Kidney (tissue), 14 donors: ENCODE measurements around the gene FSD1L. TPM values are rescaled to one million over a fixed set of nuclear protein-coding genes. Genes with fewer than 3 reads are reported as not detected.

Experiments
- DNase-seq, 5 donors: peaks; one replicate each; pipeline ENCODE4 v3.0.0-alpha.2; 2013 to 2020
- FAIRE-seq: peaks from 2 replicates; lab custom pipeline; 2012; peaks lifted over from hg19 to GRCh38; lab: Jason Lieb, UNC
- H3K27ac ChIP-seq, 2 donors: one replicate each; pipeline ENCODE4 v1.7.0; 2013; ENCODE audit warnings: low read depth in 2 of 2, low read length in 2 of 2, inconsistent platforms in 1 of 2
- H3K27me3 ChIP-seq: one replicate; pipeline ENCODE4 v1.7.1; 2013; ENCODE audit warnings: low read length, inconsistent platforms; ENCODE audit not compliant: control insufficient read depth, insufficient read depth
- H3K36me3 ChIP-seq, 3 donors: one replicate each; pipeline versions ENCODE4 v1.7.0 to v1.7.1; 2013; ENCODE audit warnings: low read length in 3 of 3, control low read depth in 1 of 3, inconsistent platforms in 1 of 3; ENCODE audit not compliant: insufficient read depth in 3 of 3, control insufficient read depth in 2 of 3
- H3K4me1 ChIP-seq, 3 donors: one replicate each; pipeline versions ENCODE4 v1.7.0 to v1.7.1; 2013; ENCODE audit warnings: low read length in 3 of 3, inconsistent platforms in 1 of 3, low read depth in 1 of 3; ENCODE audit not compliant: control insufficient read depth in 2 of 3, insufficient read depth in 2 of 3
- H3K4me3 ChIP-seq, 3 donors: one replicate each; pipeline versions ENCODE4 v1.7.0 to v1.8.1; 2013; ENCODE audit warnings: low read length in 3 of 3, control low read depth in 1 of 3, inconsistent platforms in 1 of 3
- H3K9ac ChIP-seq, 3 donors: one replicate each; pipeline versions ENCODE4 v1.7.0 to v1.7.1; 2013; ENCODE audit warnings: low read length in 3 of 3, control low read depth in 1 of 3, inconsistent platforms in 1 of 3
- H3K9me3 ChIP-seq, 3 donors: one replicate each; pipeline versions ENCODE4 v1.7.0 to v1.7.1; 2013; ENCODE audit warnings: low read length in 3 of 3, control low read depth in 1 of 3, inconsistent platforms in 1 of 3; ENCODE audit not compliant: control insufficient read depth in 2 of 3, insufficient read depth in 1 of 3
- CTCF ChIP-seq: IDR thresholded peaks from 3 replicates; pipeline ENCODE4 v1.5.1; 2012; ENCODE audit warnings: mild to moderate bottlenecking, moderate library complexity, borderline replicate concordance; ENCODE audit not compliant: insufficient read depth; ENCODE audit errors: extremely low read depth
- intact Hi-C: fragments of 100-400 bp; cut with DNase I; formaldehyde crosslinking; loops from one replicate; pipeline ENCODE4 v1.11.1; 2022
- polyA plus RNA-seq: library from polyadenylated mRNA; stranded (reverse); fragments of 350-450 nt; fragmentation: Illumina TruSeq; extraction: RNeasy Lipid Tissue Mini Kit (QIAGEN cat#74804); gene quantifications from one replicate; pipeline ENCODE4 v1.2.3, GENCODE V29; 2014; ENCODE audit warnings: low read depth, low replicate concordance; ENCODE audit not compliant: insufficient read depth
- total RNA-seq: library from RNA; stranded (reverse); fragmentation: NEBNext Ultra II Directional; extraction: Animal tissue kit (Norgen Biotek cat#: 25700); gene quantifications from one replicate; pipeline ENCODE4 v1.2.1, GENCODE V29; 2021
- donor health status: control.
- donor health status: control.
- donor health status: control.
- donor health status: control.
- donor health status: control.
- donor health status: DM: yes; HTN: yes; CAD: no.
- donor health status: Normal renal cell carcinoma (clear cell type).

Gene FSD1L
- total and polyA plus RNA-seq, 2 donors from 2014 or later: 1.4 to 13.2 TPM

GRCh38 chr9:105436783-105437182 lies 11.1 kb upstream of the FSD1L start:
- Histone ChIP-seq H3K9me3 (no peaks in the 10 kb centered on the region), H3K9ac (no peak overlapping the region), H3K4me1 (peaks cover 0 to 3% (median 0%) of the 10 kb centered on the region in 3 donors), H3K27me3 (no peaks in the 10 kb centered on the region), H3K36me3 (no peaks in the 10 kb centered on the region), H3K4me3 (no peak overlapping the region), H3K27ac (no peak overlapping the region)
- FAIRE-seq (no peak), DNase-seq (no peak)
- intact Hi-C loops: no loop called here
- TF ChIP-seq CTCF: no peak

- DNase-seq: no peak
- H3K4me1 ChIP-seq: no peaks in the 10 kb centered on the region
- FAIRE-seq: no peak
- no peaks in the 10 kb centered on the region for H3K36me3 ChIP-seq
- H3K9ac ChIP-seq: no peak overlapping the region
- no peaks in the 10 kb centered on the region for H3K9me3 ChIP-seq
- intact Hi-C loops: no loop called here
- no peak overlapping the region for H3K4me3 ChIP-seq
- no peak for TF ChIP-seq CTCF
- no peaks in the 10 kb centered on the region for H3K27me3 ChIP-seq
- H3K27ac ChIP-seq: no peak overlapping the region
Observed at GRCh38 chr9:105437704-105438103, 10.1 kb upstream of the FSD1L start.

- no peak for FAIRE-seq
Observed at GRCh38 chr9:105438141-105438806, 9.6 kb upstream of the FSD1L start.

More at GRCh38 chr9:105438141-105438806, 9.6 kb upstream of the FSD1L start:
- Histone ChIP-seq H3K4me3 (peak overlapping the region in 1 of 3 donors; percentile 20), H3K9me3 (no peaks in the 10 kb centered on the region), H3K9ac (no peak overlapping the region), H3K27ac (no peak overlapping the region), H3K4me1 (no peaks in the 10 kb centered on the region), H3K27me3 (no peaks in the 10 kb centered on the region), H3K36me3 (no peaks in the 10 kb centered on the region)
- intact Hi-C loops: no loop called here
- peak in 4 of 5 donors; percentile 49 to 91 (median 78) for DNase-seq
- no peak for TF ChIP-seq CTCF
